Stimulated activated CD4-positive, alpha-beta T cell treated with anti-CD3 and anti-CD28 coated beads, Interleukin-4, amount 100 ng/mL, for 48 hours (primary cell): Measurements from ENCODE around the gene CMSS1.
"Not testable (repeated sequence)": the region's sequence is repeated elsewhere in the genome, so short reads cannot be mapped to it uniquely, and the experiment has no call there.

Experiments
- DNase-seq, 2 donors: peaks; one replicate each; pipeline ENCODE4 v3.0.0-alpha.2; 2020; ENCODE audit warnings: low read depth in 2 of 2

The CMSS1 gene

DNA sequence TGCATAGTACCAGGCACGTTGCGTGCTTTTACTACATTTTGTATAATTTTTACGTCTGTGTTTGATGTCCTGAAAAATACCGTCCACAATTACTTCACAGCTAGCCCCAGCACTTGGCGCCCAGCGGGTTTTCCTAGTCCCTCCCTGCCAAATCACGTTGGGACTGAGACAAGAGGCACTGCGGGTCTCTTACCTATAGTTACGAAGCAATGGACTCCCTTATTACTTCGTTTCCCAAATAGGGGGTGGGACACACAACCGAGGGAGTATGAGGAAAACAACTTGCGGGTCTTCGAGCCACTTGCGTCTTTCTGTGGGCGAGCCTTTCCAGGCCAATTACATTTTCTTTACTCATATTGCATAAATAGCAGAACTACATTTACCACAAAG lies 620 bp upstream of the CMSS1 start:
- DNase-seq: peak; percentile 5 to 6

DNA sequence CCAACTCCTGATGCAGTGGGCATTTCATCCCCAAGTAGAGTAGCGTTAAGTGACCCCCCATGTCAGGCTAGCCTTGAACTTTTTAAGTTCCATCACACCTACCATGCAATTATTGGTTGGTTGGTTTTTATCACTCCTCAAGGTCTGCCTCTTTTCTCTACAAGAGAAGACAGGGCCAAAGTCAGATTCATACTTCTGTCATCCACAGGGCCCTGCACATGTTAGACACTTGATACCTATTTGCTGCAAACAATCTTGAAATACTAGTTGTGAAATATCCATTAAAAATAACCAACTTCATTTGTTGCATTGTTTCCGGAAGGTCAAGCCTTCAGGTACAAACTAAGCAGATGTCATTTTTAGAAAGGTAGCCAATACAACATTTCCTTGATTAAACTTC lies 1.2 kb downstream of the CMSS1 start:
- no peak for DNase-seq

- no peak for DNase-seq
Measured at GRCh38 chr3:99823723-99824711, 6.4 kb downstream of the CMSS1 start.

DNA sequence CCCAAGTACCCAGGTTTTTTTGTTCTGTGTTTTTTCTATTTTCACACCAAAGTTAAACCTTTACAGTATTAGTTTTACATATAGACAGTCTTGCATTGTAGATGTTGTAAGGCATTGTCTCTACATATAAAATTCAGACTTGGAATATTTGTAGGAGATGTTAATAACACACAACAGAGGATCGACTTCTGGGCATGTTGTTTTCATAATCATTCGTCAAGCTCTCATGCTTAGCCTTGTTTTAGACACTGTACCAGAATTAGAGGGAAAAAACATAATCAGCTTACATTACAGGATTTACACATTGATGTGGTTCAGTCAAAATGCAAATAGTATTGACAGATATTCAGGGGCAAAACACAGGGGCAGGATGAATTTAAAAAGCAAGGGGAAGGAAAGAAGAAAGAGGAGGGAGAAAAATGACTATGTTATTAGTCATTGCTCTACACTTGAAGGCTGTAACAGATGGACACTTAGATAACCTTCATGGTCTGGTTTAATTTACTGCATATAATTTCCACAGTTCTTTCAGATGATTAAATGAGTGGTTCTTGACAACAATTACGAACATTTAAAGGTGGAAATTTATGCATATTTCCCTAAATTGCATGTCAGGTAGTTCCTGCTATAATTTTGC lies 7.5 kb downstream of the CMSS1 start:
- no peak for DNase-seq

- no peak for DNase-seq
Measured at GRCh38 chr3:99829844-99830243, 12.2 kb downstream of the CMSS1 start.

- DNase-seq: no peak
Measured at GRCh38 chr3:99833617-99834205, 16.0 kb downstream of the CMSS1 start.

GRCh38 chr3:99834211-99834957 lies 16.7 kb downstream of the CMSS1 start:
- no peak for DNase-seq

DNA sequence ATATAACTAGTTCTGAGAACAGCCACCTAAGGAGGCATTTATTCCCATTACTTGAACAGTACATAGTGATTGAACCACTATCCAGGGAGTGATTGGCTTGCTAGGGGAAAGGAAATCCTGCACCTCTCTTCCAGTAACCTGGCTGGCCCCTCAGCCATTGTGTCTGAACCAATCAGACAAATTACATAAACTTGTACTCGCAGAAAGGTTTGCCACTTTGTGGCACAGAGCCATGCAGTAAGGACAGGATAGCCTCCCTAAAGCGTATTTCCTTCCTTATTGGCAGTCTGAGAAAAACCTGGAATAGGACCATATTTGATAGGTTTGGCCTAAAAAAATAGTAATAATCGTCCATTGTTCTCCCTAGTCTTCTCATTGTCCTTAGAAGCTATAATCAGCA lies 19.0 kb downstream of the CMSS1 start:
- no peak for DNase-seq

DNA sequence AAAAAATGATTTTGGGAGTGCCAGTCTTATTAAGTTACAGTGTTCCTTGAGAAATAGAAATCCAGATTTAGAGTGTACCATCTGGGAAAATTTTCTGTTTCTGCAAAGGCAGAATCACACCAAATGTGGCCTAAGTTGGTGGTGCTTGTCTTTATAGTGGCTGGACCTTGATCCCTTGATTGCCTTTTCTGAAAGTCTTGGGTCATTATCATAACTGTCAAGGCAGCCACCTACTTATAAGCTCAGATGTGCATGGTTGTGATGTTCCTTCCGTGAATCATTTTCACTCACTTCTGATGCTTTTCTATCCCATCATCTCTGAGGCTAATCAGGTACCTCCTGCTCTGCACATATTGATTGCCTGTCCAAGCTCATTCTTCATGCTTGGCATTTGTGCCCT lies 20.1 kb downstream of the CMSS1 start:
- no peak for DNase-seq

DNA sequence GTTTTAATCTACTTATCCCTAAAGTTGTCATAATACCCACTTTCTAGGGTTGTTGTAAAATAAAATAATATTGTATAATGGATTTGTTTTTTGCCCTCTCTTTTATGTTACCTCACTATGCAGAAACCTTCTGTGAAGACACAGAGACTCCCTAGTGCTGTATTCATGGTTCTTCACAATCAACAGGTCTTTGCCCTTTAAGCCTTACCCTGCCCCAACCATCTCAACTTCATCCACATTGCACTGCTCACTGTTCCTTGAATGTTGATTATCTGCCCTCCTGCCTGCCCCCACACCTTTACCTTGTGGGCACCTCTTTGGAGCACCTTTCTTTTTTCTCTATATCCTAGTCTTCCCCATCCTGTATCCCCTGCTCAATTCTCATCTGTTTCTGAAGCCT lies 21.1 kb downstream of the CMSS1 start:
- DNase-seq: no peak

- no peak for DNase-seq
Measured at GRCh38 chr3:99839613-99840012, 22.0 kb downstream of the CMSS1 start.

DNA sequence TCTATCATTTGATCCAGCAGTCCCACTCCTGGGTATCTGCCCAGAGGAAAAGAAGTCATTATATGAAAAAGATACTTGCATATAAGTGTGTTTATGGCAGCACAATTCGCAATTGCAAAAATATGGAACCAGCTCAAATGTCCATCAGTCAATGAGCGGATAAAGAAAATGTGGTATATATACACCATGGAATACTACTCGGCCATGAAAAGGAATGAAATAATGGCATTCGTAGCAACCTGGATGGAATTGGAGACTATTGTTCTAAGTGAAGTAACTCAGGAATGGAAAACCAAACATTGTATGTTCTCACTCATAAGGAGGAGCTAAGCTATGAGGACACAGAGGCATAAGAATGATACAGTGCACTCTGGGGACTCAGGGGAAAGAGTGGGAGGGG lies 24.3 kb downstream of the CMSS1 start:
- DNase-seq: not testable (repeated sequence)

GRCh38 chr3:99842826-99843589 lies 25.3 kb downstream of the CMSS1 start:
- DNase-seq: no peak

GRCh38 chr3:99843590-99844258 lies 26.1 kb downstream of the CMSS1 start:
- no peak for DNase-seq

GRCh38 chr3:99845331-99845730 lies 27.7 kb downstream of the CMSS1 start:
- no peak for DNase-seq

GRCh38 chr3:99845999-99846398 lies 28.3 kb downstream of the CMSS1 start:
- DNase-seq: no peak

DNA sequence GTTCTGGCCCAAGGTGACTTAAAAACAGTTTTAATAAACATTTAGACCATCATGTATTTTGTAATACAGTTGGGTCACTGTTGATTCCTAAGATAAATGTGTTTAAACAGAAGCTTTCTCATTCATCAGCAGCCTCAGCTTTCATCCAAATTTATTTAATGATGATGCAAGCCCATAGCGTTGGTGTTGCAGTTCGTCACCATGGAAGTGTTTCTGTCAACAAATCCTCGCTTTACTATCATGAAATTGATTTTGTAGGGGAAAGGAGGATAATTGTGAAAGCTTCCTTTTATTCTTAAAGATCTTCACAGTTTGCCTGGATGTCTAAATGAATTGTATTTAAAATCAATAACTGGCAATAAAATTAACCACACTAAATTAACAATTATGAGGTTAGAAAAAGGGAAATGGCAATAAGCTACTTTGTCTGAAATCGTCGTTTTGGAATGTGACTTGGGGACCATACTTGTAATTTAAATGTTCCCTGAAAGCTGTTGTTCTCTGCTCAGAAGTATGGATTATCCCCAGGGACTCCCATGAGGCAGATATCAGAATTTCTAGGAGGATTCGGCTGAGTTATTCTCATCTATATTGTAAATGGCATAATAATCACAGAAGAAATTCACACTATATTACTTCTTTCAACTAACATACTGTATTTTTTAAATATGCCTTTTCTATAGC lies 29.0 kb downstream of the CMSS1 start:
- DNase-seq: no peak

- no peak for DNase-seq
Measured at GRCh38 chr3:99848433-99848832, 30.8 kb downstream of the CMSS1 start.

- no peak for DNase-seq
Measured at GRCh38 chr3:99850608-99851007, 32.9 kb downstream of the CMSS1 start.

GRCh38 chr3:99851955-99852354 lies 34.3 kb downstream of the CMSS1 start:
- DNase-seq: no peak
